MM.1S (cell line): ENCODE measurements around the gene TTC7B.

ENCODE experiments used
- EZH2 ChIP-seq: fragments of 300-600 bp; sonication (generic); optimal IDR thresholded peaks from 2 replicates; pipeline ENCODE3; 2017; ENCODE audit warnings: low read depth, mild to moderate bottlenecking, antibody characterized with exemption, low read length, mixed read lengths
- TF ChIP-seq, protein P1 (sequence below): fragments of 300-600 bp; sonication (generic); IDR thresholded peaks from 2 replicates; pipeline ENCODE4 v1.5.1; 2016; ENCODE audit warnings: antibody characterized with exemption, low read length, mixed read lengths

DNA sequence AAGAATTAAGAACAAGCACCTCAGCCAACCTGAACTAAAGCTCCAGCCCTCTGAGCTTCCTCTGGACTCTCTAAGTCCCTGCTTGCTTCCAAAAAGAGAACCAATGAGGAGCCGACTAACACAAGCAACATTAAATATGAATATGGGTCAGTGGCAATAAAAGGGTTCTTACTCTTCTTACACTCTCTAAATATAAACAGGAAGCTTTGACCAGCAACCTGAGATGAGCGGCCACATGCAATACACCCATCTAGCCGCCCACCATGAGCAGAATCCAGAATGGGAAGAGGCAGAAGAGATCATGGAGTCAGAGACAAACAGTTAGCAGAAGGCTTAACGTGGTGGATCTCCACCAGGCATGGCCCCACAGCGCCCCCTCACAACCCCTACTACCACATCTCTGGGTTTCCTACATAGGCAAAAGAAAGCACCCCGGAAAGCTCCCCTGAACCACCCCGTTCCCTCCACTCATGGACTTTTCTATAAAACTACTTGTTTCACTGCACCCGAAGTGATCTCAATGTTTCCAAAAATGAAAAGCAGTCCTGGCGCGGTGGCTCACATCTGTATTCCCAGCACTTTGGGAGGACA, 59.4 kb downstream of the TTC7B start:
- TF ChIP-seq, protein P1, sequence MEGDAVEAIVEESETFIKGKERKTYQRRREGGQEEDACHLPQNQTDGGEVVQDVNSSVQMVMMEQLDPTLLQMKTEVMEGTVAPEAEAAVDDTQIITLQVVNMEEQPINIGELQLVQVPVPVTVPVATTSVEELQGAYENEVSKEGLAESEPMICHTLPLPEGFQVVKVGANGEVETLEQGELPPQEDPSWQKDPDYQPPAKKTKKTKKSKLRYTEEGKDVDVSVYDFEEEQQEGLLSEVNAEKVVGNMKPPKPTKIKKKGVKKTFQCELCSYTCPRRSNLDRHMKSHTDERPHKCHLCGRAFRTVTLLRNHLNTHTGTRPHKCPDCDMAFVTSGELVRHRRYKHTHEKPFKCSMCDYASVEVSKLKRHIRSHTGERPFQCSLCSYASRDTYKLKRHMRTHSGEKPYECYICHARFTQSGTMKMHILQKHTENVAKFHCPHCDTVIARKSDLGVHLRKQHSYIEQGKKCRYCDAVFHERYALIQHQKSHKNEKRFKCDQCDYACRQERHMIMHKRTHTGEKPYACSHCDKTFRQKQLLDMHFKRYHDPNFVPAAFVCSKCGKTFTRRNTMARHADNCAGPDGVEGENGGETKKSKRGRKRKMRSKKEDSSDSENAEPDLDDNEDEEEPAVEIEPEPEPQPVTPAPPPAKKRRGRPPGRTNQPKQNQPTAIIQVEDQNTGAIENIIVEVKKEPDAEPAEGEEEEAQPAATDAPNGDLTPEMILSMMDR: no peak
- no peak for TF ChIP-seq EZH2
